Activated T-helper 1 cell treated with anti-CD3 and anti-CD28 coated beads, Interleukin-2, amount 50 U/mL, for 16 hours (primary cell): ENCODE measurements around the gene LMNA.
"Not testable (repeated sequence)": the region's sequence is repeated elsewhere in the genome, so short reads cannot be mapped to it uniquely, and the experiment has no call there.

ENCODE experiments used
- DNase-seq, 2 donors: peaks; one replicate each; pipeline ENCODE4 v3.0.0-alpha.2; 2020; ENCODE audit warnings: low read depth in 1 of 2, low spot score in 1 of 2

LMNA gene

GRCh38 chr1:156121005-156121404 lies 6.5 kb downstream of the LMNA start:
- DNase-seq = not testable (repeated sequence)

- no peak for DNase-seq
Measured at GRCh38 chr1:156121457-156121856, 6.9 kb downstream of the LMNA start.

DNA sequence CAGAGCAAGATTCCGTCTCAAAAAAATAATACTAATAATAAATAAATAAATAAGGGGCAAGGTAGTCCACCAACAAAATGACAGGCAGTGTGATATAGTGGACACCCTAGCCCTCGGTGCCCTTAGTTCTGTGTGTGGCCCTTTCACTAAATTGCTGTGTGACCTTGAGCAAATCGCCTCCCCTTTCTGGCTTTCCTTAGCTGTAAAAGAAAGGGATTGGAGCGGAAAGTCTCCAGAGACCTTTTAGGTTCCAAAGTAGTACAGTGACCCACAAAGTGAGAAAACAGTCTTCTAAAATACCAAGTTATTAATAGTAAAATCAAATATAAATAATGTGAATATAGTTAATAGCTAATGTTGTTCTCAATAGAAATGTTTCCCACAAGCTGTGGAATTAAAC lies 7.6 kb downstream of the LMNA start:
- DNase-seq = no peak

DNA sequence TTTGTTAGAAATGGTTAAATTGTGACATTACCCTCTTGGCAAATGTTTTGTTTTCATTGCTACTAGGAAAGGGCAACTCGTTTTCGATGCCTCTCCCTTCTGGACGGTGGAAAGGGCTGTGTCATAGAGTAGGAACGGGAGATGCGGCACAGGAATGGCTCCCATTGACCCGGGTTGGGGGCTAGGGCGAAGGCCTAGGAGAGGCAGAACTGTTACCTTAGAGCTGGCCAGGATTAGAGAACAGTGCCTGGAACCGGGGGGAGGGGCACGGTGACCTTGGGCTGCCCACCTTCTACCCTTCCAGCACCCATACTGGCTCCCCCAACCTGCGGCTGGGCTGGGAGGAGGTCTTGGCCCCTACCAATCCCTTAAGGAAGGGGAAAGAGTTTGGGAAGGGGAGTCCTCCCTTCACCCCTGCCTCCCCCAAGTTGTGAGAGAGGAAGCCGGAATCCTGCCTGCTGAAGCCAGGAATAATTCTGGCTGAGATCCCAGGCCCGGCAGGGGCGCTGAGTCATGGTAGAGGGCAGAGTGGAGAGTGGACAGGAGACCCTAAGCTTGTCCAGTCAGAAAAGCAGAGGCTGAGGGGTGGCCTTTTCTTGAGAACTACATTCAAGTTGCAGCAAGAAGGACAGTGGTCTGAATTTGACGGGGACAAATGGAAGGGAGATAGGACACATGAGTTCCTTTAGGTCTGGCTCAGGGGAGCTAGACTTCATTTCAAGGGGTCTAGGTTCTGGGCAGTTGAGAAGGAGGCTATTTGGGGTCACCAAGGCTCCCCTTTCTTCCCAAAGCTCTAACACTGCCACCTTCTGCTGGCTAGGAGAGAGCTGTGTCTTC lies 8.2 kb downstream of the LMNA start:
- DNase-seq = no peak

- peak in 1 of 2 donors; percentile 49 for DNase-seq
Measured at GRCh38 chr1:156123356-156124196, 9.1 kb downstream of the LMNA start.

GRCh38 chr1:156124557-156125483 lies 10.3 kb downstream of the LMNA start:
- DNase-seq = no peak

DNA sequence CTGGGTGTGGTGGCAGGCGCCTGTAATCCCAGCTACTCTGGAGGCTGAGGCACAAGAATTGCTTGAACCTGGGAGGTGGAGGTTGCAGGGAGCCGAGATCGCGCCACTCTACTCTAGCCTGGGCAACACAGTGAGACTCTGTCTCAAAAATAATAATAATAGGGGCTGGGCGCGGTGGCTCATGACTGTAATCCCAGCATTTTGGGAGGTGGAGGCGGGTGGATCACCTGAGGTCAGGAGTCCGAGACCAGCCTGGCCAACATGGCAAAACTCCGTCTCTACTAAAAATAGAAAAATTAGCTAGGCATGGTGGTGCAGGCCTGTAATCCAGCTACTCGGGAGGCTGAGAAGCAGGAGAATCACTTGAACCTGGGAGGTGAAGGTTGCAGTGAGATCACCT lies 11.0 kb downstream of the LMNA start:
- DNase-seq = not testable (repeated sequence)

GRCh38 chr1:156126043-156126629 lies 11.6 kb downstream of the LMNA start:
- DNase-seq = peak in 1 of 2 donors; percentile 50

DNA sequence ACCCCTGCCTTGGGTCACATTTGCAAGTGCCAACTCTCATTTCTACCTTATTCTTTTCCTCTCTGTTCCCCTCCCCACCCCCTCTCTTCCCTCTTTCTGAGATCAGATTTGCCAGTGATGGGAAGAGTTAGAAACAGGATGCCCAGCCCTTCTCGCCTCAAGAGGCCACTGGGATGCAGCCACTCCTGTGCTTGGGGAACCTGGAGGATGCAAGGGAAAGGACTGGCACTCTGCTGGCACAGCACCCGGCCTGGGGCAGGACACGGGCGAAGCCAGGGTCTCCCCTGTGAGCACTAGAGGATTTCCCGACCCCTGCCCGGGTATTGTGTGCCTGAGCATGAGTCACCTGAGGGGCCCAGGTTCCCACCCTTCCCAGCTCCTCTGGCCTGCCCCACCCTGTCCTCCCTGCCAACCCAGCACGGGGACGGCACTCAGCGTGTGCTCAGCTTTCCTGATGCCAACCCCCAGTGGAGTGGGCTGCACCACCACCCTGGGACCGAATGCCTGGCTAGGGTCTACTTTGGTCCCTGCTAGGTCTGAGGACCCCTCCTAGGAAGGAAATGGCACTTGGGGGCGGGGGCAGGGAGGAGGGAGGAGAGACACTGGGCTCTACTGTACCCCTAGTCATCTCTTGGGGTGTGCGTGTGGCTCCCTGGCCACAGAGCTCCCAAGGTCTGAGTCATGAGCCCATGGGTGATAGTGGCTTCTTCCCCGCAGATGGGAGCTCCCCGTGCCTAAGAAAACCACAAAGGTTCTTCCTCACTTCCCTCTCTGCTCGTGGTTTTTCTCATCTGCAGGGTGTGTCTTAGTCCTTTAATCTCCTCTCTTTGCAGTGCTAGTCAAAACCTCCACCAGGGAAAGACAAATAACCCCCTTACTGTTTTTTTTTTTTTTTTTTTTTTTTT lies 12.4 kb downstream of the LMNA start:
- peak; percentile 57 to 75 for DNase-seq

GRCh38 chr1:156128308-156128653 lies 13.8 kb downstream of the LMNA start:
- DNase-seq = no peak

GRCh38 chr1:156128654-156129597 lies 14.4 kb downstream of the LMNA start:
- no peak for DNase-seq

GRCh38 chr1:156129687-156130577 lies 15.4 kb downstream of the LMNA start:
- DNase-seq = peak; percentile 62 to 64

DNA sequence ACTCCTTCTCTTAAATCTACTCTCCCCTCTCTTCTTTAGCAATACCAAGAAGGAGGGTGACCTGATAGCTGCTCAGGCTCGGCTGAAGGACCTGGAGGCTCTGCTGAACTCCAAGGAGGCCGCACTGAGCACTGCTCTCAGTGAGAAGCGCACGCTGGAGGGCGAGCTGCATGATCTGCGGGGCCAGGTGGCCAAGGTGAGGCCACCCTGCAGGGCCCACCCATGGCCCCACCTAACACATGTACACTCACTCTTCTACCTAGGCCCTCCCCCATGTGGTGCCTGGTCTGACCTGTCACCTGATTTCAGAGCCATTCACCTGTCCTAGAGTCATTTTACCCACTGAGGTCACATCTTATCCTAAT lies 16.0 kb downstream of the LMNA start:
- DNase-seq = no peak

DNA sequence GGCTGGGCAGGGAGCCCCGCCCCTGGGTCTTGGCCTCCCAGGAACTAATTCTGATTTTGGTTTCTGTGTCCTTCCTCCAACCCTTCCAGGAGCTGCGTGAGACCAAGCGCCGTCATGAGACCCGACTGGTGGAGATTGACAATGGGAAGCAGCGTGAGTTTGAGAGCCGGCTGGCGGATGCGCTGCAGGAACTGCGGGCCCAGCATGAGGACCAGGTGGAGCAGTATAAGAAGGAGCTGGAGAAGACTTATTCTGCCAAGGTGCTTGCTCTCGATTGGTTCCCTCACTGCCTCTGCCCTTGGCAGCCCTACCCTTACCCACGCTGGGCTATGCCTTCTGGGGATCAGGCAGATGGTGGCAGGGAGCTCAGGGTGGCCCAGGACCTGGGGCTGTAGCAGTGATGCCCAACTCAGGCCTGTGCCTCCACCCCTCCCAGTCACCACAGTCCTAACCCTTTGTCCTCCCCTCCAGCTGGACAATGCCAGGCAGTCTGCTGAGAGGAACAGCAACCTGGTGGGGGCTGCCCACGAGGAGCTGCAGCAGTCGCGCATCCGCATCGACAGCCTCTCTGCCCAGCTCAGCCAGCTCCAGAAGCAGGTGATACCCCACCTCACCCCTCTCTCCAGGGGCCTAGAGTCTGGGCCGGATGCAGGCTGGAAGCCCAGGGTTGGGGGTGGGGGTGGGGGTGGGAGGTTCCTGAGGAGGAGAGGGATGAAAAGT lies 20.4 kb downstream of the LMNA start:
- no peak for DNase-seq

DNA sequence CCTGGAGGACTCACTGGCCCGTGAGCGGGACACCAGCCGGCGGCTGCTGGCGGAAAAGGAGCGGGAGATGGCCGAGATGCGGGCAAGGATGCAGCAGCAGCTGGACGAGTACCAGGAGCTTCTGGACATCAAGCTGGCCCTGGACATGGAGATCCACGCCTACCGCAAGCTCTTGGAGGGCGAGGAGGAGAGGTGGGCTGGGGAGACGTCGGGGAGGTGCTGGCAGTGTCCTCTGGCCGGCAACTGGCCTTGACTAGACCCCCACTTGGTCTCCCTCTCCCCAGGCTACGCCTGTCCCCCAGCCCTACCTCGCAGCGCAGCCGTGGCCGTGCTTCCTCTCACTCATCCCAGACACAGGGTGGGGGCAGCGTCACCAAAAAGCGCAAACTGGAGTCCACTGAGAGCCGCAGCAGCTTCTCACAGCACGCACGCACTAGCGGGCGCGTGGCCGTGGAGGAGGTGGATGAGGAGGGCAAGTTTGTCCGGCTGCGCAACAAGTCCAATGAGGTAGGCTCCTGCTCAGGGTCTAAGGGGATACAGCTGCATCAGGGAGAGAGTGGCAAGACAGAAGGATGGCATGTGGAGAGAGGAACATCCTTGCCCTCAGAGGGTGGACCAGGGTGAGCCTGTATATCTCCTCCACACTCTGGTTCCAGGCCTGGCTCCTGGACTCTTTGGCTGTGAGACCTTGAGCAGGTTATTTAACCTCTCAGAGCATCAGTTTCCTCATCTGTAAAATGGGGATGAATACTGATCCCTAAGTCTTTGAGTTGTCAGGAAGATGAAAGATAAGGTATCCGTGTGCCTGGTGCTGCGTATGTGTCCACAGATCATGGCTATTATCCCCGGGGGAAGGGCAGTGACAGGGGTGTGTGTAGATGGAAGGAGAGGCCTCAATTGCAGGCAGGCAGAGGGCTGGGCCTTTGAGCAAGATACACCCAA lies 21.7 kb downstream of the LMNA start:
- no peak for DNase-seq

- DNase-seq = no peak
Measured at GRCh38 chr1:156136970-156137483, 22.5 kb downstream of the LMNA start.
